ENCODE measurements around the gene SERTM1. TPM values are rescaled to one million over a fixed set of nuclear protein-coding genes. Genes with fewer than 3 reads are reported as not detected.

SERTM1 gene
- polyA plus RNA-seq, 2 donors = not detected

DNA sequence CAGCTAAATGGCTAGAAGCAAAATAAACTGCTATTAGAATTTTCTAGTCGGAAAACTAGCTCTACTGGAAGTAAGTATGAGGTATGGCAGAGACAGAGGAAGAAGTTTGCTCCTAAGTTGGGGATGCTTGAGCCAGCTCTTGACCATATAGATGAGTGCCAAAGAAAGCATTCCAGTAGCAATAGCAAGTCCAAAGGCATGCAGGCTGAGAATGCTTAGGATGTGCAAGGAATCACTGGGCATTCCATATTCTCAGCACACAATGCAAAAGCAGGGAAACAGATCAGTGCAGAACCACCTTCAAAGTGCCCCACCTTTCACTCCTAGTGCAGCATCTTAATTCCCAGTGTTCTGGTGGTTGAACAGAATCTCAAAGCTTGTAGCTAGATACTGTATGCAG lies 32.9 kb downstream of the SERTM1 start:
- Histone ChIP-seq H3K36me3 (ENCODE audit: control insufficient read depth in 2 of 2, insufficient read depth in 2 of 2, low read length in 1 of 2) (no peaks in the 10 kb centered on the region), H3K27ac (ENCODE audit: low read depth in 2 of 2, low read length in 1 of 2) (no peak overlapping the region), H3K9me3 (ENCODE audit: control insufficient read depth in 2 of 2, insufficient read depth in 1 of 2, low read depth in 1 of 2, low read length in 1 of 2) (no peaks in the 10 kb centered on the region), H3K27me3 (ENCODE audit: control insufficient read depth in 1 of 2, insufficient read depth in 2 of 2, low read length in 2 of 2) (no peaks in the 10 kb centered on the region), H3K4me1 (ENCODE audit: control insufficient read depth in 2 of 2, insufficient read depth in 2 of 2, low read length in 1 of 2) (no peaks in the 10 kb centered on the region), H3K4me3 (ENCODE audit: low read depth in 1 of 2, low read length in 2 of 2) (no peak overlapping the region)
- 35 to 75% methylated on average over 1 of the region's 1 CpG for WGBS, 2 donors

- Histone ChIP-seq H3K36me3 (ENCODE audit: control insufficient read depth in 2 of 2, insufficient read depth in 2 of 2, low read length in 1 of 2) (no peaks in the 10 kb centered on the region), H3K9me3 (ENCODE audit: control insufficient read depth in 2 of 2, insufficient read depth in 1 of 2, low read depth in 1 of 2, low read length in 1 of 2) (no peaks in the 10 kb centered on the region), H3K4me1 (ENCODE audit: control insufficient read depth in 2 of 2, insufficient read depth in 2 of 2, low read length in 1 of 2) (no peaks in the 10 kb centered on the region), H3K27ac (ENCODE audit: low read depth in 2 of 2, low read length in 1 of 2) (no peak overlapping the region), H3K4me3 (ENCODE audit: low read depth in 1 of 2, low read length in 2 of 2) (no peak overlapping the region), H3K27me3 (ENCODE audit: control insufficient read depth in 1 of 2, insufficient read depth in 2 of 2, low read length in 2 of 2) (no peaks in the 10 kb centered on the region)
- 48 to 56% methylated on average over 1 of the region's 1 CpG for WGBS, 2 donors
Observed at GRCh38 chr13:36709136-36709890, 35.5 kb downstream of the SERTM1 start.

DNA sequence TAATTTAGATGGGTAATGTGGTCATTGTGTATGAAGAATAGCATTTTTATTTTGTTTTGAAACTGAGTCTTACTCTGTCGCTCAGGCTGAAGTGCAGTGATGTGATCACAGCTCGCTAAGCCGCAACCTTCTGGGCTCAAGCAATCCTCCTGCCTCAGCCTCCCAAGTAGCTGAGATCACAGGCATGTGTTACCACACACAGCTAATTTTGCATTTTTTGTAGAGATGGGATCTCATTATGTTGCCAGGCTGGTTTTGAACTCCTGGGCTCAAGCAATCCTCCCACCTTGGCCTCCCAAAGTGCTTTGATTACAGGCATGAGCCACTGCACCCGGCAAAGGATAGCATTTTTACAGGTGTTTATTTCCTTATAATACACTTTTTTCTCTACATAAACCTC lies 36.6 kb downstream of the SERTM1 start:
- Histone ChIP-seq H3K36me3 (ENCODE audit: control insufficient read depth in 2 of 2, insufficient read depth in 2 of 2, low read length in 1 of 2) (no peaks in the 10 kb centered on the region), H3K9me3 (ENCODE audit: control insufficient read depth in 2 of 2, insufficient read depth in 1 of 2, low read depth in 1 of 2, low read length in 1 of 2) (no peaks in the 10 kb centered on the region), H3K4me1 (ENCODE audit: control insufficient read depth in 2 of 2, insufficient read depth in 2 of 2, low read length in 1 of 2) (no peaks in the 10 kb centered on the region), H3K27me3 (ENCODE audit: control insufficient read depth in 1 of 2, insufficient read depth in 2 of 2, low read length in 2 of 2) (no peaks in the 10 kb centered on the region), H3K27ac (ENCODE audit: low read depth in 2 of 2, low read length in 1 of 2) (no peak overlapping the region), H3K4me3 (ENCODE audit: low read depth in 1 of 2, low read length in 2 of 2) (no peak overlapping the region)
- 90 to 93% methylated on average over 4 of the region's 4 CpGs for WGBS, 2 donors

DNA sequence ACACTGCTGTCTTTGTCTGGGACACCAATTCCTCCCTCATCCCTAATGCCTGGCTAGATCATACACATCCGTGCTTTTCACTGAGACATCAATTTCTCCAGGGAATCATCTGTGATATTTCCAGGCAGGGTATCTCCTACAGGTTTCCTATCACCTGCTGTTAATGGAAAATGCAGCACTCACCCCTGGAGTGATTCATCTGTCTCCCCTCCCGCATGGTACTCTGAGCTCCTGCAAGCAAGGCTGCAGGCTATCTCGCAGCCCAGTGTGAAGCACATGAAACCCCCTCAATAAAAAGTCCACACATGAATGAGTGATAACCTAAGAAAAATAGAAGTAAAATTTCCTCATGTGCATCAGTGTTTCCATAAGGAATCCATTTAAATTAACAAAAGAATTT lies 38.5 kb downstream of the SERTM1 start:
- H3K36me3 ChIP-seq (ENCODE audit: control insufficient read depth in 2 of 2, insufficient read depth in 2 of 2, low read length in 1 of 2) = no peaks in the 10 kb centered on the region
- H3K27me3 ChIP-seq (ENCODE audit: control insufficient read depth in 1 of 2, insufficient read depth in 2 of 2, low read length in 2 of 2) = no peaks in the 10 kb centered on the region
- WGBS, 2 donors = 77 to 84% methylated on average over 3 of the region's 3 CpGs
- H3K9me3 ChIP-seq (ENCODE audit: control insufficient read depth in 2 of 2, insufficient read depth in 1 of 2, low read depth in 1 of 2, low read length in 1 of 2) = no peaks in the 10 kb centered on the region
- H3K4me3 ChIP-seq (ENCODE audit: low read depth in 1 of 2, low read length in 2 of 2) = no peak overlapping the region
- no peaks in the 10 kb centered on the region for H3K4me1 ChIP-seq (ENCODE audit: control insufficient read depth in 2 of 2, insufficient read depth in 2 of 2, low read length in 1 of 2)
- H3K27ac ChIP-seq (ENCODE audit: low read depth in 2 of 2, low read length in 1 of 2) = no peak overlapping the region

GRCh38 chr13:36712770-36713169 lies 39.0 kb downstream of the SERTM1 start:
- 61 to 73% methylated on average over 5 of the region's 5 CpGs for WGBS, 2 donors
- Histone ChIP-seq H3K9me3 (ENCODE audit: control insufficient read depth in 2 of 2, insufficient read depth in 1 of 2, low read depth in 1 of 2, low read length in 1 of 2) (no peaks in the 10 kb centered on the region), H3K4me1 (ENCODE audit: control insufficient read depth in 2 of 2, insufficient read depth in 2 of 2, low read length in 1 of 2) (no peaks in the 10 kb centered on the region), H3K27ac (ENCODE audit: low read depth in 2 of 2, low read length in 1 of 2) (no peak overlapping the region), H3K36me3 (ENCODE audit: control insufficient read depth in 2 of 2, insufficient read depth in 2 of 2, low read length in 1 of 2) (no peaks in the 10 kb centered on the region), H3K4me3 (ENCODE audit: low read depth in 1 of 2, low read length in 2 of 2) (no peak overlapping the region), H3K27me3 (ENCODE audit: control insufficient read depth in 1 of 2, insufficient read depth in 2 of 2, low read length in 2 of 2) (no peaks in the 10 kb centered on the region)

- no peak overlapping the region for H3K4me3 ChIP-seq (ENCODE audit: low read depth in 1 of 2, low read length in 2 of 2)
- no peak overlapping the region for H3K27ac ChIP-seq (ENCODE audit: low read depth in 2 of 2, low read length in 1 of 2)
- no peaks in the 10 kb centered on the region for H3K4me1 ChIP-seq (ENCODE audit: control insufficient read depth in 2 of 2, insufficient read depth in 2 of 2, low read length in 1 of 2)
- WGBS, 2 donors = 19 to 23% methylated on average over 2 of the region's 2 CpGs
- H3K27me3 ChIP-seq (ENCODE audit: control insufficient read depth in 1 of 2, insufficient read depth in 2 of 2, low read length in 2 of 2) = no peaks in the 10 kb centered on the region
- no peaks in the 10 kb centered on the region for H3K9me3 ChIP-seq (ENCODE audit: control insufficient read depth in 2 of 2, insufficient read depth in 1 of 2, low read depth in 1 of 2, low read length in 1 of 2)
- no peaks in the 10 kb centered on the region for H3K36me3 ChIP-seq (ENCODE audit: control insufficient read depth in 2 of 2, insufficient read depth in 2 of 2, low read length in 1 of 2)
Observed at GRCh38 chr13:36713887-36714286, 40.1 kb downstream of the SERTM1 start.

GRCh38 chr13:36715841-36716240 lies 42.0 kb downstream of the SERTM1 start:
- H3K27ac ChIP-seq (ENCODE audit: low read depth in 2 of 2, low read length in 1 of 2) = no peak overlapping the region
- H3K4me1 ChIP-seq (ENCODE audit: control insufficient read depth in 2 of 2, insufficient read depth in 2 of 2, low read length in 1 of 2) = no peaks in the 10 kb centered on the region
- H3K4me3 ChIP-seq (ENCODE audit: low read depth in 1 of 2, low read length in 2 of 2) = no peak overlapping the region
- H3K9me3 ChIP-seq (ENCODE audit: control insufficient read depth in 2 of 2, insufficient read depth in 1 of 2, low read depth in 1 of 2, low read length in 1 of 2) = no peaks in the 10 kb centered on the region
- 42 to 57% methylated on average over 1 of the region's 1 CpG for WGBS, 2 donors
- no peaks in the 10 kb centered on the region for H3K36me3 ChIP-seq (ENCODE audit: control insufficient read depth in 2 of 2, insufficient read depth in 2 of 2, low read length in 1 of 2)
- H3K27me3 ChIP-seq (ENCODE audit: control insufficient read depth in 1 of 2, insufficient read depth in 2 of 2, low read length in 2 of 2) = no peaks in the 10 kb centered on the region

DNA sequence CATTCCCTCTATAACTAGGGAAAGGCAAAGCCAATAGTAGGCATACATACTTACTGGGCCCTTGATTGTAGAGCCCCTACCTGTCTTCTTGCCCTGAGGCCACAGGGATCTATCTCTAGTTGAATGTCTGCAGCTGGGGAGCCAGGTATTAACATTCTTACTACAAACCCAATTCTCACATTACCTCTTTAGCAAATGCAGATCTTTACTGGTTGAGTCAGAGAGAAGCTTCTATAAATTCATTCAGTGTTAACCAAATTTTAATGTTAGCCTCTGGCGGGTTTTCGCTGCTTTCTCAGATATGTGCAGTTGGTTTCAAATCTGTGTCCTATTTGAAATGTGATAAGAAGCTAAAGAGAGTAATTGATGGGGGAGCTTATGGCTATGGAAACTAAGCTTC lies 43.2 kb downstream of the SERTM1 start:
- H3K4me3 ChIP-seq (ENCODE audit: low read depth in 1 of 2, low read length in 2 of 2) = no peak overlapping the region
- no peaks in the 10 kb centered on the region for H3K27me3 ChIP-seq (ENCODE audit: control insufficient read depth in 1 of 2, insufficient read depth in 2 of 2, low read length in 2 of 2)
- H3K27ac ChIP-seq (ENCODE audit: low read depth in 2 of 2, low read length in 1 of 2) = no peak overlapping the region
- no peaks in the 10 kb centered on the region for H3K36me3 ChIP-seq (ENCODE audit: control insufficient read depth in 2 of 2, insufficient read depth in 2 of 2, low read length in 1 of 2)
- no peaks in the 10 kb centered on the region for H3K4me1 ChIP-seq (ENCODE audit: control insufficient read depth in 2 of 2, insufficient read depth in 2 of 2, low read length in 1 of 2)
- H3K9me3 ChIP-seq (ENCODE audit: control insufficient read depth in 2 of 2, insufficient read depth in 1 of 2, low read depth in 1 of 2, low read length in 1 of 2) = no peaks in the 10 kb centered on the region
- WGBS, 2 donors = 90 to 94% methylated on average over 2 of the region's 2 CpGs

DNA sequence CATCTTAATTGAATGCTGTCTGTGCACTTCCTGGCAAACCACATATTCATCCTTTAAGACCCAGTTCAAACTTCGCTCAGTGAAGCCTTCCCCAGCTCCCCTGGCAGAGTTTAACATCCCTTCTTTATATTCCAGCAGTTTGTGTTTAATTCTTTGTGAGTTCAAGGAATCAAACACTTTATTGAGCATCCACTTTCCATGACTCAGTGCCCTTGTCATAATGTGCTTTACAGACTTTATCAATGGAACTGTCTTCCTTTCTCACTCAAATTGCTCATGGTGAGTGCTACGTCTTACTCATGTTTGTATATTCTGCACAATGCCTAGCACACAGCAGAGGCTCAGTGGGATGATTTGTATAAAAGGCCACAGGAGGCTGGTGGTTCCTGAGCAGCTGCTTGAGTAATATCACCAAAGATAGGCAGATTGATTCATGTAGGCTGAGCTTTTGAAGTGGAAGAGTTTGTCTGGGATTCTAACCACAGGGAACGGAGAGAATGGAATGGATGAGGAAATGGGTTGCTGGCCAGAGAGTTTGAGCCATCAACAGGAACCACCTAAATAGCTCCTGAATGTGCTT lies 44.2 kb downstream of the SERTM1 start:
- 68 to 75% methylated on average over 3 of the region's 3 CpGs for WGBS, 2 donors
- H3K27me3 ChIP-seq (ENCODE audit: control insufficient read depth in 1 of 2, insufficient read depth in 2 of 2, low read length in 2 of 2) = no peaks in the 10 kb centered on the region
- no peak overlapping the region for H3K4me3 ChIP-seq (ENCODE audit: low read depth in 1 of 2, low read length in 2 of 2)
- no peaks in the 10 kb centered on the region for H3K9me3 ChIP-seq (ENCODE audit: control insufficient read depth in 2 of 2, insufficient read depth in 1 of 2, low read depth in 1 of 2, low read length in 1 of 2)
- no peak overlapping the region for H3K27ac ChIP-seq (ENCODE audit: low read depth in 2 of 2, low read length in 1 of 2)
- no peaks in the 10 kb centered on the region for H3K4me1 ChIP-seq (ENCODE audit: control insufficient read depth in 2 of 2, insufficient read depth in 2 of 2, low read length in 1 of 2)
- H3K36me3 ChIP-seq (ENCODE audit: control insufficient read depth in 2 of 2, insufficient read depth in 2 of 2, low read length in 1 of 2) = no peaks in the 10 kb centered on the region

GRCh38 chr13:36718686-36719085 lies 44.9 kb downstream of the SERTM1 start:
- WGBS, 2 donors = 74 to 81% methylated on average over 4 of the region's 4 CpGs
- H3K36me3 ChIP-seq (ENCODE audit: control insufficient read depth in 2 of 2, insufficient read depth in 2 of 2, low read length in 1 of 2) = no peaks in the 10 kb centered on the region
- H3K27me3 ChIP-seq (ENCODE audit: control insufficient read depth in 1 of 2, insufficient read depth in 2 of 2, low read length in 2 of 2) = no peaks in the 10 kb centered on the region
- no peak overlapping the region for H3K27ac ChIP-seq (ENCODE audit: low read depth in 2 of 2, low read length in 1 of 2)
- no peaks in the 10 kb centered on the region for H3K4me1 ChIP-seq (ENCODE audit: control insufficient read depth in 2 of 2, insufficient read depth in 2 of 2, low read length in 1 of 2)
- H3K4me3 ChIP-seq (ENCODE audit: low read depth in 1 of 2, low read length in 2 of 2) = no peak overlapping the region
- no peaks in the 10 kb centered on the region for H3K9me3 ChIP-seq (ENCODE audit: control insufficient read depth in 2 of 2, insufficient read depth in 1 of 2, low read depth in 1 of 2, low read length in 1 of 2)
